Activated naive CD4-positive, alpha-beta T cell (primary cell): Measurements from ENCODE around the gene CST5.
"Not testable (repeated sequence)": the region's sequence is repeated elsewhere in the genome, so short reads cannot be mapped to it uniquely, and the experiment has no call there.

Experiments used
- DNase-seq, 4 experiments: peaks; one replicate each; lab custom pipeline; 2025; lab: John Stamatoyannopoulos, UW

CST5 gene

DNA sequence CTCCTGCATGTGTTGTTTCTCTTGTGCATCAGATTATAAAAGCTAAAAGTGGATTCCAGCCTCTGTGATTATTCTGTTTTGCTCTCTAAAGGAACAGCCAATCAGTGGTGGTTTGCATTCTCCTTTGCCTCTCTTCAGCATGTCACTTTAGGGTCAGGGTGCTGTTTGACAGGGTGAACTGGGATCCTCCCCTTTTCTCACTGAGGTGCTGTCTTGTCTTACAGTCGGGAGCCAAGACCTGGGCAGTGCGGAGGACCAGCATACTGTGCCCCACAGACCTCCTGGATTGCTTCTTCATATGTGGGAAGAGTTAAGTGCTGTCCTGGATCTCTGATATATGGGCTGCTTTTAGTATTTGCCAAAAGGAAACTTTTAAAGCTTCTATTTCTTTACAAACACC, 37.9 kb downstream of the CST5 start:
- no peak for DNase-seq

GRCh38 chr20:23835716-23836115, 43.8 kb downstream of the CST5 start:
- DNase-seq, result no peak

GRCh38 chr20:23832775-23833513, 46.6 kb downstream of the CST5 start:
- no peak for DNase-seq

DNA sequence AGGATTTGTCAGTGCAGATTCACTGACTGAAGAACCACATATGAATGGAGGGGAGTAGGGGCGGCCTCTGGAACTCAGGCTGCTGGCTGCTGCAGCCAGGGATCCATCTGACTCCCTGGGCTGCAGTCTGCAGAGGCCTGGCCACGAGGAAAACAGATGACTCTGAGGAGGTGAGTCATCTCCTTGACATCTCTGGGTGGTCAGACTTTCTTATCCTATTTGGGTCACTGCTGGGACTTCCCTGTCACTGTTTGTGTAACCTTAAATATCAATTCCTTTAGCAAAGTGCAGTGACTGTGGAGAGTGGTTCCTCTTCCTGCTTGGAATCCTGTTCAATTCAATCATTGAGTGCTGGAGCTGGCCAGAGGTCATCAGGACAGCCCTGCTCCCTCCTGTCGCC, 47.6 kb downstream of the CST5 start:
- not testable (repeated sequence) for DNase-seq

GRCh38 chr20:23826541-23827021, 53.0 kb downstream of the CST5 start, which contains the start of gene CST2:
TSS of gene CST2 (minus strand) at chr20:23826729. CDS start at chr20:23826660, 69 bp downstream.
- no peak for DNase-seq
